NCI-H2029 treated with DMSO at 0.1 percent for 48 hours (cell line): ENCODE measurements around the gene KAZALD1.

ENCODE experiments used
- DNase-seq: peaks from one replicate; lab custom pipeline; 2025; lab: John Stamatoyannopoulos, UW

Gene KAZALD1

DNA sequence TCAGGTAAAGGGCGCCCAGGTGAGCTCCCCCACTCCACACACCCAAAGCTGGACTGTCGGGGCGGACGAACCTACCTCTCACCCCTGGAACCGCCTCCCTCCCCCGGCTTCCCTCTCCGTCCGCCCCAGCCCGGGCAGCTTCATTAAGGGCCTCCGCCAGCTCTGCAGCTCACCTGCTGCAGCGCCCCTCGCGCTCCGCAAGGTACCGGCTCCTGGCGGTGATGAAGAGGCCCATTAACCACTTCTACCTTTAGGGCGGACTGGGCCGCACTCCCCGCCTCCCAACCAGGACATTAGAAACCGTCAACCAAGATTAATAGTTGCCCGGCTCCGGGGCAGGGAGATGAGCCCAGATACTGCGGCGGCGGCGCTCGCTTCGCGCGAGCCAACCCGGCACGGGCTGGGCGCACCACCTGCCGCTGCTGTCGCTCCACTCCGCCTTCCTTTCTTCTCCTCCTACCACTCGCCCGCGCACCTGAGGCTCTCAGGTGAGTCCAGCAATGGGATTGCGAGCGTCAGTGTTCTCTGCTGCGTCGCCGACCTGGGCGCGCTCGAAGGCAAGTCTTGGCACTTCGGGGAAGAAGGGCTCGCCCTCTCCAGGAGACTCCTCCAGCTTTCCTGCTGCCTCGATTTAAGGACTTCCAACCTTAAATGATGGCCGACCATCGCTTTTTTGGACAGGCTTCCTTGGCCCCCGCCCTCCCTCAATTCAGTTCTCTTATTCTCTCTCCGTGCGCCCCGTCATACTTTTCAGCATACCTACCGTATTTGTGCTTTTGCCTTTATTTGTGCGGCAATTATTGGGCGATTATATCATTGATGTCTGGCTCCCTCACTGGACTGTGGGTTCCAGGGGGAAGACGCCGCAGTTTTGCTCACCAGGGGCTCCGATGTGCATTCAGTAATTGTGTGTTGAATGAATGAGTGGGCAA, 13.6 kb upstream of the KAZALD1 start:
- DNase-seq = no peak

DNA sequence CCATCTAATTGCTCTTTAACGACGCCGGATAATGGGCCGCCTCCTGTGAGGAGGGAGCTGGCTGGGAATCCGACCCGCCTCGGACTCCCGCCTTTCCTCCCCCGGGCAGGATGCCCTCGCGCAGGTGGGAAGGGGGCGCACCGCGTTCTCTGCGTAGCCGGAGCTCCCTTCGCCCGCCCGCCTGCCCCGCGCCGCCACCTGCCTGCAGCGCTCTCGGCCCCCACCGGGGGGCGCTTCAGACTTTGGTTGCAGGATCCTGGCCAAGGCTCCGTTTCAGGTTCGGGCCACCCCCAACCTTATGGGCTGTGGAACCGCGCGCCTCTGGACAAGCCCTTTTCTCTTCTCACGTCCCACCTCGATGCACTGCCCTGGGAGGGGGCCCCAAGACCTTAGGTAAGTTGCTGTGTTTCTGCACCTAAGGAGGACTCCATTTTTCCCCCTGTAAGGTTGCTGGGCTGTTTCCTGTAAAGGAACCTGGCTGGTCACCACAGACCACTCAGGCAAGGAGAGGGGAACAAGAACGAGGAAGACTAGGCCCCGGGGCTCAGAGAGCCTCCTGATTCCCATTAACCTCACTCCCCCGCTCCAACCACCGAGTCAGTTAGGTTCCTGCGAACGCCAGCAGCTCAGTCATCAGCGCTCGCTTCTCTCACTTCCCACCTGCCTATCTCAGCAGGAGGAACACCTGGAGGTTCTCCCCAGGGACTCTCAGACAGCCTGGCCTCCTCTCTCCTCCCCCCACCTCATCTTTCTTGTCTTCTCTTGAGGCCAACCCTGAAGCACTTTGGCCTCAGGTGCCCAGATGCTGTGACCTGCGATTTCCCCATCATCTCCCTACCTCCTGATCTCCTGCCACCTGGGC, 11.3 kb upstream of the KAZALD1 start:
- DNase-seq = no peak

DNA sequence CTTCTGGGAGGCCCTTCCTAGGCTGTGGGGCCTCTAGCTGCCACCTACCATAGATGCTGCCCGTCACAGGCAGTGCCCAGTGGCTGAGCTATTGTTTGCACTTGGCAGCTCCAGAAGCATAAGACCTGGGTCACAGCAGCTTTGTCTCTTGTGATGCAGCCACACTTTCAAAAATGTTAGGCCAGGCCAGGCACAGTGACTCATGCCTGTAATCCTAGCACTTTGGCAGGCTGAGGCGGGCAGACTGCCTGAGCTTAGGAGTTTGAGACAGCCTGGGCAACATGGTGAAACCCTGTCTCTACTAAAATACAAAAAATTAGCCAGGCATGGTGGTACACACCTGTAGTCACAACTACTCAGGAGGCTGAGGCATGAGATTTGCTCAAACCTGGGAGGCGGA, 9.5 kb upstream of the KAZALD1 start:
- DNase-seq = no peak

DNA sequence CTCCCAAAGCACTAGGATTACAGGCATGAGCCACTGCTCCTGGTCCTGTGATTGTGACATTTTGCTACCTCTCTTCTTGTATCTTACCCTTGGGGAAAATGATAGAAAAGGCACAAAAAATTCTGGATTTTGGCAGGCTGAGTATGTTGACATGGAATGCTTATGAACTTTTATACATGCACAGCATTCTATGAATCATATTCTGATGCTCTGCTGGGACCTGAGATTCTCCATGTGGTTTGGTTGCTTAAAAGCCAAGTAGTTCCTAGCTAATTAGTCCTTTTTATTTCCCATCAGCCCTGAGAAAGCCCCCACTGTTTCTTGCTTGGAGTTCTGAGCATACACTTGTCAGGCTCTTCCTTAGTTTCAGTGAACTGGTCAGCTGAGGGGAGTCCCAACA, 8.3 kb upstream of the KAZALD1 start:
- no peak for DNase-seq

DNA sequence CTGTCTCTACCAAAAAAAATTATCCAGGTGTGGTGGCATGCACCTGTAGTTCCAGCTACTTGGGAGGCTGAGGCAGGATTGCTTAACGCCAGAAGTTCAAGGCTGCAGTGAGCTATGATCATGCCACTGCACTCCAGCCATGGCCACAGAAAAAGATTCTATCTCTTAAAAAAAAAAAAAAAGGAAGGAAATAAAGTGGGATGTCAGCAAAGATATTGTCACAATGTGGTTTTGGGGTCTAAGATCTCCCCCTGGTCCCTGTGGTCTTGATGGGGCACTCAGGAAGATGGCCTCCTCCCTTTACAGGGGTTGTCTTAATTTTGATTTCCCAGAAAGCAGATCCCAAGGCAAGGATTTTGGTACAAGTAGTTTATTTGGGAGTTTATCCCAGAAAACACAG, 7.4 kb upstream of the KAZALD1 start:
- no peak for DNase-seq

DNA sequence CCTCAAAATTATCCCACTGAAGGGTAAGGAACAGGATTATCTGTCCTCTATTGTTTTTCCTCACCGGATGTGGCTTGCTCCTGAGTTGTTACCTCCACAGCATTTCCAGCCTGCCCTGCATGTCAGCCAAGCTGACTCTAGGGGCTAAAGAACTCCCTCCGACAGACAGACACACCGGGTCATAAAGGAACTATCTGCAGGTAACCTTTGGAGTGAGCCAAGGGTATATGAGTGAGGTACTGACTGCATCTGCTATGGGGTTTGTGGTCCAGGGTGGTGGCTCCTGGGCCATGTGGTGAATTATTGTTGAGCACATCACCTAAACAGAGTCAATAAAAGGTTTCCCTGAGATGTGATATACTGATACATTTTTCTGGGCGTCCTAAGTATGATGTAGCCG, 6.9 kb upstream of the KAZALD1 start:
- DNase-seq = no peak

DNA sequence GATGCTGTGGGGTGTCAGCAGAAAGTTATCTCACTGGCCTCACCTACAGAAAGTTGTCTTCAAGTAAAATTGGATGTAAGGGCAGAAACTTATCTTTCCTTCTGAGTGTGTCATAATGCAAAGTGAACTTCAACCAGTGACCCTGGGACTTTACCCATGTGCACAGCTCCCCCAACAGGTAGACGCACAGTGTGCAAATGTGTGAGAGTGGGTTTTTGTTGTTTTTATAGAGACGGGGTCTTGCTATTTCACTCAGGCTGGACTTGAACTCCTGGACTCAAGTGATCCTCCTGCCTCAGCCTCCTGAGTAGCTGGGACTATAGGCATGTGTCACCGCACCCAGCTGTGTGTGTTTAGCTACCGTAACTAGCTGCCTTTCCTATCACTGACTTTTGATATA, 6.4 kb upstream of the KAZALD1 start:
- DNase-seq = no peak

DNA sequence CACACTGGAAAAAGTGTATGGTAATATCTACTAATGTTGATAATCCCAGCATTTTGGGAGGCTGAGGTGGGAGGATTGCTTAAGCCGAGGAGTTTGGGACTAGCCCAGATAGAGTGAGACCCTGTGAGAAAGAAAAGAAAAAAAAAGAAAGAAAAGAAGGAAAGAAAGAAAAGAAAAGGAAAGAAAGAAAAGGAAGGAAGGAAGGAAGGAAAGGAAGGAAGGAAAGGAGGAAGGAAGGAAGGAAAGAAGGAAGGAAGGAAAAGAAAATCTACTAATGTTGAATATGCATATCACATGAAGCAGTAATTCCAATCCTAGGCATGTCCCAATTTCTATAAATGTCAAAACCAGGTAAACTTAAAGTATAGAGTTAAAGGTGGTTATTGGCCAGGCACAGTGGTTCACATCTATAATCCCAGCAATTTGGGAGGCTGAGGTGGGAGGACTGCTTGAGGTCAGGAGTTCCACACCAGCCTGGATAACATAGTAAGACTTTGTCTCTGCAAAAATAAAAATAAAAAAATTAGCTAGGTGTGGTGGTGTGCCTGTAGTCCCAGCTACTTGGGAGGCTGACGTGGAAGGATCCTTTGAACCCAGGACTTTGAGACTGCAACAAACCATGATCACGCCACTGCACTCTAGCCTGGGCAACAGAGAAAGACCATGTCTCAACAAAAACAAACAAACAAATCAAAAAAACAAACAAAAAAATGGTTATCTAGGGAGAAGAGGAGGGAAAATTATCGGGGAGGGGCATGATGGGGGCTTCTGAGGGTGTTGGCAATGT, 5.2 kb upstream of the KAZALD1 start:
- no peak for DNase-seq

DNA sequence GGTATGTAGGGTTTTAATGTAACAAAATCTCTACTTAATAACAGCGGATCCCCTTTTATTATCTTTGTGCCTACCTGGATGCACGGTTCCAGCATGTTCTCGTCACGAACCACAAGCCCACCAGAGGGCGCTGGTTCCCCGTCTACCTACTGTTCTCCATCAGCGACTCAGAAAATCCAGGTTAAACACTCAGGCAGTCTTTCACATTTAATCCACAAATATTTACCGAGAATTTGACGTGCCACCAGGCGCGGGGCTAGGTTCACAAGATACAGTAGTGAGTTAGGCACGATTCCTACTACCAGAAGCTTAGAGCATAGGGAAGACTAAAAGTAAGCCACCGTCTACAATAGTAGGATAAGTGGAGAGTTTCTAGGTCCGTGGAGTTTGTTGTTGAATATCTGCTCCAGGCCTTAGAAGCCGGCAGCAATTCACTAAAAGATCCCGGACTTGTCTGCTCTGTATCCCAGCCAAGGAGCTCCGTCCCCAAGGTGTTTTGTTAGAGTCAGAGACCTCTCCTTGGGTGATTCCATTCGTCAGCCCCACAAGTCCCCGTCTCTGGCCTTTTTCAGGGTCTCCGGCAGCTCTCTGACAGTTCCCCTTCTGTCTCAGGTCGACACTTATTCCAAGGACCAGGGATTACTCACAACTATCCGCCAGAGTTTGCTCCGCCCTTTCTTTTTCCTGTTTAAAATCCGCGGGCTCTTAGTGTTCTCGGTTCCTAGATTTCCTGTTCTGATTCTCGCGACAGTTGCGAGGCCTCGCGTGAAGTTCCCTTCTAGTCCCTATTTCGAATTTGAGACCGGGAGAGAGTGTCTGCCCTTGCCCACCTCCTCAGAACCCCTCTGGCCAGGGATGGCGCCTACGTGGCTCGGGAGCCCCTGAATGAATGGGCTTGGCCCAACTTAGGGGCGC, 1.5 kb upstream of the KAZALD1 start:
- DNase-seq = peak; percentile 80

DNA sequence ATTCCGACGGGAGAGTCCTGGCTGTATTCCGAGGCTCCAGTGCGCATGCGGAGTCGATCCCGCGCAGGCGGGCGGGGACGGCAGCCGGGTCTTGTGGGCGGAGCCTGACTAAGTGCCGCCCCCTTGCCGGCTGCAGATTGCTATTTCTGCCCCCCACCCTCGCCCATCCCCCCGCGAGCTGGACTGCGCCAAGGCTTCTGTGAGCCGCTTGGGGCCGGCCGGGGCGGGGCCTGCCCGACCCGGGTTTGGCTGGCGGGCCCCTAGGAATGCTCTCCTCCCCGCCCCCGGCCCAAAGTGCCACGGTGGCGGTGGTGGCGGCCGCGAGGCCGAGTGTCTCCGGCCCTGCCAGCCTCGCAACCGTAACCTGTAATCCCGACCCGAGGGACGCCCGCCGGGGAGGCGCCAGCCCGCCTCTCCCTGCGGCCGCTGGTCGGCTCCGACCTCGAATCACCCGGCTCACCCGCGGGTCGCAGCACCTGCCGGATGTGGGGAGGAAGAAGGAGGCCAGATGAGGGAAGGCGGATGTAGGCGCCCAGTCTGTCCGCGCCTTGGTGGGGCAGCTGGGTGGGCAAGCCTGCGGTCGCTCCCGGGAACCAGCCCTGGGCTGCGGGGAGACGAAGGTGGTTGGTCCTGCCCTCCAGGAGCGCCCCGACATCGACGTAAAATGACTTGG, 702 bp upstream of the KAZALD1 start:
- no peak for DNase-seq

DNA sequence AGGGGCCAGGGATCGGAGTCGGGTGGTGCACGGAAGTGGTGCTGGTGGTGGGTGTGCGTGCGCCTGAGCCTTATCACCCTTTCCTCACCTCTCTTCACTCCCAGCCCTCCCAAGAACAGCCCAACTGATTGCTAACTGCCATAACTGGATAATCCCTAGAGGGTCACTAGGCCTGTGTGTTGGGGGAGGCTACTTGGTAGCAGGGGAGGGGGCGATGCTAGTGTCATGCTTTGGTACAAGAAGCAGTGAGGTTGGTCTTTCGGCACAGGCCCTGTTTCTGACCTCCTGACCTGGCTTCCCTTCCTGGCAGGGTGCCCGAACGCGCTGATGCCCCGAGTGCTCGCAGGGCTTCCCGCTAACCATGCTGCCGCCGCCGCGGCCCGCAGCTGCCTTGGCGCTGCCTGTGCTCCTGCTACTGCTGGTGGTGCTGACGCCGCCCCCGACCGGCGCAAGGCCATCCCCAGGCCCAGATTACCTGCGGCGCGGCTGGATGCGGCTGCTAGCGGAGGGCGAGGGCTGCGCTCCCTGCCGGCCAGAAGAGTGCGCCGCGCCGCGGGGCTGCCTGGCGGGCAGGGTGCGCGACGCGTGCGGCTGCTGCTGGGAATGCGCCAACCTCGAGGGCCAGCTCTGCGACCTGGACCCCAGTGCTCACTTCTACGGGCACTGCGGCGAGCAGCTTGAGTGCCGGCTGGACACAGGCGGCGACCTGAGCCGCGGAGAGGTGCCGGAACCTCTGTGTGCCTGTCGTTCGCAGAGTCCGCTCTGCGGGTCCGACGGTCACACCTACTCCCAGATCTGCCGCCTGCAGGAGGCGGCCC, 652 bp downstream of the KAZALD1 start:
- no peak for DNase-seq

DNA sequence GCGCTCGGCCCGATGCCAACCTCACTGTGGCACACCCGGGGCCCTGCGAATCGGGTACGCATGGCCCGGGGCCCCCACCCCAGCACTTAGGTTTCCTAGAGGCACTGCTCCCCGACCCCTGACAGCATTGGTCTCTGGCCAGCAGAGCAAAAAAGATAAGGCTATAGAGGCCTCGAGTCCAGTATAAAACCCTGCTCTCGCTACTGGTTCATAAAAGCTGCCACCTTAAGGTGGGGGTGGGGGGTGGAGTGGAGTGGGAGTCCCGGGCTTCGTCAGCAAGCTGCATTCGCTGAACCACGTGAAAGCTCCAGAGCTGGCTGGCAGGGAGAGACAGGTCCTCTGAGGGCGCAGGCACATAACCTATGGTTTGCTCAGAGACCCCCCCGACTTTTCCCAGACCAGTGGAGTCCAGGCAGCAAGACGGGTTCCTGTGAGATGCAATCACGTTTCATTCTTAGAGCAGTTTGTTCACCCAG, 1.3 kb downstream of the KAZALD1 start:
- no peak for DNase-seq

DNA sequence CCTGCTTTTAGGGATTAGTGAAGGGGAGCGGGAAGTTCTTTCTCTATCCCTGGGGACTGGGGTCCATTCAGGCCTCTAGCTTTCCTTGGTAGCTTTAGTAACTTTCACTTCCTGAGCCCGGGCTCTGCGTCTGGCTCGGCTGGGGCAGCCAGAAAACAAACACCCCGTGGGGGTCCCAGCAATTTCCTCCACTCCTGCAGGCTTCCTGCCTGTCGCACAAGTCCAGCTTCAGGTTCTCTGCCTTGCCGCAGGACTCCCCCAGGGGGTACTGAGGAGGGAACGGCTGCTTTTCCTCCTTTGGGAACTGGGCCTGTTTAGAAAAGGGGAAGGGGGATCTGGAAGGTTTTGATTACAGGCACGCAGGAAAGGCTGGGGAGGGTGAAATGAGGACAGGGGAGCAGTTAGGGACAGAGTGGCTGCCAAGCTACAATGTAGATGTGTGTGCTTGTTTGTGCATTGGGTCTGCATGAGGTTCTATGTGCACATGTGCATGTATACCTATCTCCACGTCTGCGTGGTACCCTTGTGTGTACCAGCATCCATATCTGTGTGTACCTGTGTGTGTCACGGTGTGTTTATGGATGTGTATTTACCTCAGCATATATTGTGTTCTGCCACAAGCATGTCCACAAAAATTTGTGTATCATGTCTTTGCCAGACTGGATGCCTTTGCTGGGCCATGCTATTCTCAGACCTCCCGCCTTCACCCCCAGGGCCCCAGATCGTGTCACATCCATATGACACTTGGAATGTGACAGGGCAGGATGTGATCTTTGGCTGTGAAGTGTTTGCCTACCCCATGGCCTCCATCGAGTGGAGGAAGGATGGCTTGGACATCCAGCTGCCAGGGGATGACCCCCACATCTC, 2.0 kb downstream of the KAZALD1 start:
- no peak for DNase-seq

DNA sequence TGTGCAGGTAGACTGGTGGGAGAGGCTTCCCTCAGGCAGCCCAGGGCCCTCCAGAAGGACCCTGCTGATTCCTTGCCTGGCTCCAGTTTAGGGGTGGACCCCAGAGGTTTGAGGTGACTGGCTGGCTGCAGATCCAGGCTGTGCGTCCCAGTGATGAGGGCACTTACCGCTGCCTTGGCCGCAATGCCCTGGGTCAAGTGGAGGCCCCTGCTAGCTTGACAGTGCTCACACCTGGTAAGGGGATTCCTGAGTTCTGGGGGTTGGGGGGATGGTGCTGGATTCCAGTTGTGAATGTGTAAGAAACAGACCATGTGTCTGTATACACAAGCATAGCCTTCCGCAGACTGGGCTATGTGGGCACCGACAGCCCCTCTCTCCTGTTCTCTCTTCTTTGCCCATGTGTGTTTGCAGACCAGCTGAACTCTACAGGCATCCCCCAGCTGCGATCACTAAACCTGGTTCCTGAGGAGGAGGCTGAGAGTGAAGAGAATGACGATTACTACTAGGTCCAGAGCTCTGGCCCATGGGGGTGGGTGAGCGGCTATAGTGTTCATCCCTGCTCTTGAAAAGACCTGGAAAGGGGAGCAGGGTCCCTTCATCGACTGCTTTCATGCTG, 2.7 kb downstream of the KAZALD1 start:
- DNase-seq = no peak

DNA sequence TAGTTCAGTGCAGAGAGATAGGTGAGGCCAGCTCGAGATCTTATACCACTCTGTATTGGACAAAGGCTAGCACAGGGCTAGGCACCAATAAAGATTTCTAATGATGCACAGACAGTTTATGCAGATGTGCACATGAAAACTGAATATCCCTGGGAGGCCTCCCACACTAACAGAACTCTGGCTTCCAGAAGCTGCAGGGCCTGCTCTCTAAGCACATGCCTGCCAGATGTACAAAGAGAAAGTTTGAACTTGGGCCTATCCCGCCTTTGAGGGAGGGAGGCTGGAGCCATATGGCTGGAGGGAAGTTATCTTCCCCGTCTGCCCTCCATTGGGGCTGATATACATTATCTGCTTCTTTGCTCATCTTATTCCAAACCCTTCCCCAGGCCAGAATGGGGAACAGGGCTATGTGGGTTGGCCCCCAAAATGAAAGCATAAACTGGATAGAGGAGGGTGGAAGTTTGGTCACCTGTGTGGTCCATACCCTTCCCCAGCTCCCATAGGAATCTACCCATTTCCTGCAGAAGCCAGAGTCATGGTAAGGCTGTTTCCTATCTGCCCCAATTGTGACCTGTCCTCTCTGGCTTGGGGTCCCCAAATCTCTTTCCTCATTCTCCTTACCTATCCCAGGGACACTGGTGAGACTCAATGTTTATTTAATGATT, 3.8 kb downstream of the KAZALD1 start:
- DNase-seq = no peak

DNA sequence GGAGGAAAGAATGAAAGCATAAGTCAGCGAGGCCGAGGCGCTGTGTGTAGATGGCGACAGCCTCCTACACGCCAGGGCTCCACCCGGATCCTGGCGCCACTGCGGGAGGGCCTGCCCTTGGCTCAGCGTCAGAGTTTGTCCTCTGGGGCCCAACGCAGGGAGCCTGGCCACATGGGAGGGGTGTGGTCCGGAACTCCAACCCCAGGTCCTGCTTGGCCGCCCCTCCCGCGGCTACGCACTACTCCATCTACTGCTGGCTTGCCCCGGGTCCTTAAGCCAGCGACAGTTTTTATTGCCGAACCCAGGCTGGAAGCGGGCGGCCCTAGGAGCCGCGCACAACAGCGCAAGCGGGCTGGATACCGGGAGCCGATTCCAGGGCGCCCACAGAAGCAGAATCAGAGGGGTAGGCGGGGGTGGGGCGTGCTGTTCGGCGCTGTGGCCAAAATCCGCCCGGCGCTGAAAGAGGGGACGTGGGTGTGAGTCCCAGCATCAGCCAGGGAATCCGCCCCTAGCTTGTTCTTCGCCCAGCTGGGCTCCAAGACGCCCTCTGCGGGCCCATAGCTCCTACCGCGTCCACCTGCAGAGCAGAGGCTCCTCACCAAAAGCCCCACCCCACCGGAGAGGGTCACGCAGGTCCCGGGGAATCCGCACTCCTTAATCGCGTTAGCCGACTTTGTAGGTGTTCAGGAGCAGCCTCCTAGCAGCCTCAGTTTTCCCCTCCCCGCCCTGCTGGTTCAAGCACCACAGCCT, 4.5 kb downstream of the KAZALD1 start:
- DNase-seq = no peak

DNA sequence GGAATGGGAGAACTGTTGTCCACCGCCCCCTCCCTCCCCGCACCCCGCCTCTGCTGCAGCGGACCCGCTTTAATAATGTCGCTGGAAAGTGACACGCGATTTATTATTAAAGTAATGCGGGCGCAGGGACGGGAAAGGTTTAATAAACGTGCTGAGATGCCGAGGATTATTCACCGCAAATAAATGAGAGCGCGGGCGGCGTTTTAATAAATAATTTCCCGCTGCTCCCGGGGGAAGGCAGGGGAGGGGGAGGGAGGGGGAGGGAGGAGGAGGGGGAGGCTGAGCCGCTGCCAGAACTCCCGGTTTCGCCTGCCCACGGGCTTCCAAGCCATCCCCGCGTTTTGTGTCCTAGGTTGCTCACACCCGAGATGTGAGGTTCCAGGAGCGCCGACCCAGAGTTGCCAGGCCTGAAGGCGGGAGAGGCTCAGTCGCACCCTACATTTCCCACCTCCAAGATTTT, 5.1 kb downstream of the KAZALD1 start:
- DNase-seq = no peak
